AG08396 (cell line): ENCODE results near the gene CYP2A7.
A peak's percentile ranks its signal among the peaks of the same experiment; 100 is the strongest.
"Not testable (repeated sequence)": the region's sequence is repeated elsewhere in the genome, so short reads cannot be mapped to it uniquely, and the experiment has no call there.

Source experiments
- DNase-seq: peaks from one replicate; pipeline ENCODE4 v3.0.0; 2012; ENCODE audit warnings: low spot score, mixed read lengths

The CYP2A7 gene

GRCh38 chr19:40842012-40842411 is 40.0 kb downstream of the CYP2A7 start:
- DNase-seq: not testable (repeated sequence)

GRCh38 chr19:40838477-40838876 is 43.6 kb downstream of the CYP2A7 start:
- DNase-seq: not testable (repeated sequence)

GRCh38 chr19:40836754-40837429 is 45.1 kb downstream of the CYP2A7 start:
- DNase-seq: no peak

GRCh38 chr19:40833728-40834533 is 48.1 kb downstream of the CYP2A7 start:
- DNase-seq: not testable (repeated sequence)

- not testable (repeated sequence) for DNase-seq
These were observed 49.6 kb downstream of the CYP2A7 start for GRCh38 chr19:40832431-40832790.

GRCh38 chr19:40831502-40832430 is 50.3 kb downstream of the CYP2A7 start:
- peak; percentile 82 for DNase-seq

- DNase-seq: not testable (repeated sequence)
These were observed 51.3 kb downstream of the CYP2A7 start for GRCh38 chr19:40830741-40831140.

- no peak for DNase-seq
These were observed 52.8 kb downstream of the CYP2A7 start for GRCh38 chr19:40829205-40829604.

- no peak for DNase-seq
These were observed 54.4 kb downstream of the CYP2A7 start for GRCh38 chr19:40827386-40828247.

- DNase-seq: not testable (repeated sequence)
These were observed 55.2 kb downstream of the CYP2A7 start for GRCh38 chr19:40826699-40827385.

GRCh38 chr19:40826312-40826698 is 55.7 kb downstream of the CYP2A7 start:
- not testable (repeated sequence) for DNase-seq

- not testable (repeated sequence) for DNase-seq
These were observed 56.5 kb downstream of the CYP2A7 start for GRCh38 chr19:40825460-40826095.
